GM19193 (cell line): ENCODE results near the gene PLAAT2.

ENCODE experiments used
- POLR2A ChIP-seq: IDR thresholded peaks from 4 replicates; pipeline ENCODE4 v1.6.1; 2011; ENCODE audit not compliant: insufficient read depth, insufficient read length; ENCODE audit errors: extremely low read depth

PLAAT2 gene

GRCh38 chr11:63563201-63564055 lies at the start of gene PLAAT2:
Gene PLAAT2 (minus strand): TSS chr11:63563379. CDS start chr11:63563324, 55 bp downstream.
- no peak for TF ChIP-seq POLR2A

- TF ChIP-seq POLR2A, result no peak
Measured at GRCh38 chr11:63612181-63612580, 49.0 kb upstream of the PLAAT2 start.

GRCh38 chr11:63611395-63611747 lies 48.2 kb upstream of the PLAAT2 start:
- no peak for TF ChIP-seq POLR2A

GRCh38 chr11:63610604-63611394 lies 47.6 kb upstream of the PLAAT2 start:
- no peak for TF ChIP-seq POLR2A

GRCh38 chr11:63609971-63610580 lies 46.9 kb upstream of the PLAAT2 start:
- no peak for TF ChIP-seq POLR2A

GRCh38 chr11:63609536-63609935 lies 46.4 kb upstream of the PLAAT2 start:
- no peak for TF ChIP-seq POLR2A

GRCh38 chr11:63608353-63609345 lies 45.5 kb upstream of the PLAAT2 start:
- TF ChIP-seq POLR2A, result no peak

GRCh38 chr11:63603180-63603518 lies 40.0 kb upstream of the PLAAT2 start:
- no peak for TF ChIP-seq POLR2A

- TF ChIP-seq POLR2A, result no peak
Measured at GRCh38 chr11:63599211-63600122, 36.3 kb upstream of the PLAAT2 start.

- TF ChIP-seq POLR2A, result no peak
Measured at GRCh38 chr11:63598556-63598955, 35.4 kb upstream of the PLAAT2 start.

GRCh38 chr11:63595296-63595695 lies 32.1 kb upstream of the PLAAT2 start:
- no peak for TF ChIP-seq POLR2A

GRCh38 chr11:63592975-63593395 lies 29.8 kb upstream of the PLAAT2 start:
- TF ChIP-seq POLR2A, result no peak

GRCh38 chr11:63590024-63590788 lies 27.0 kb upstream of the PLAAT2 start:
- TF ChIP-seq POLR2A, result no peak
